CD1c-positive myeloid dendritic cell (primary cell): Measurements from ENCODE around the gene DYNLT4.
"Not testable (repeated sequence)": the region's sequence is repeated elsewhere in the genome, so short reads cannot be mapped to it uniquely, and the experiment has no call there.

Experiments used
- DNase-seq: peaks from one replicate; pipeline ENCODE4 v3.0.0-alpha.2; 2016; ENCODE audit errors: extremely low spot score

The DYNLT4 gene

GRCh38 chr1:44808938-44809917, 2.1 kb upstream of the DYNLT4 start:
- DNase-seq = peak; percentile 93

GRCh38 chr1:44808063-44808937, 1.1 kb upstream of the DYNLT4 start, which contains the start of gene BTBD19:
Gene BTBD19 (plus strand): TSS chr1:44808523. CDS start chr1:44808821, 298 bp downstream.
- DNase-seq = no peak

- peak; percentile 97 for DNase-seq
Measured at GRCh38 chr1:44807364-44808062, 362 bp upstream of the DYNLT4 start.

GRCh38 chr1:44806025-44806703, 987 bp downstream of the DYNLT4 start:
- no peak for DNase-seq

- no peak for DNase-seq
Measured at GRCh38 chr1:44805311-44806024, 1.7 kb downstream of the DYNLT4 start.

DNA sequence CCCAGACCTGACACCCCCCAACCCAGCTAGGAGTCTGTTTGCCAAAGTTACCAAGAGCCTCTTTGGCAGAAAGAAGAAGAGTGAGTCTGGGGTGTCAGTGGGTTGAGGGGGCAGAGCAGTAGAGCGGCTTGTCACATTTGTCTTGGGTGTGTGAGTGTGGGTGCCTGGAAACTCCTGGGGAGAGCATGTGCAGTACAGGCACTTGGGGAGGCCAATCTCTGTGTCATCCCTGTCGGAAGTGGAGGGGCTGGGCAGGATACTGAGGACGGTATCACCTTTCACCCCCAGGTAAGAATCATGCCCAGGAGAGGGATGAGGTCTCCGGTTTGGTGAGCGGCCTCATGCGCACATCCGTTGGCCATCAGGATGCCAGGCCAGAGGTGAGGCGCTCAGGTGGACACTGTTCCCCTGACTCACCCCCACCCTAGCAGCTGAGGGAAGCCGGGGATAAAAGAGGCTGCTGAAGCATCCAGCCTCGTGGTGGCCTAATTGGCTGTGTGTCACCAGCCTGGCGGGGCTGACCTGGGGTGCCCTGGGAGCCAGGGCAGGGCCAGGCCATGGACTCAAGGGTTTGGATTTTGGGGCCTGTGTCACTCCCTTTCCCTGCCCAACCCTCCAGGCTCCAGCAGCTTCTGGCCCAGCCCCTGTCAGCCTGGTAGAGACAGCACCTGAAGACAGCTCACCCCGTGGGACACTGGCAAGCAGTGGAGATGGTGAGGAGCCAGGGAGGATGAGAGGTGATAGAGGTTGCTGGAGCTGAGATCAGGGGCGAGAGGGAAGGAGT, 3.6 kb downstream of the DYNLT4 start:
- DNase-seq = no peak

GRCh38 chr1:44803062-44803311, 4.2 kb downstream of the DYNLT4 start:
- no peak for DNase-seq

DNA sequence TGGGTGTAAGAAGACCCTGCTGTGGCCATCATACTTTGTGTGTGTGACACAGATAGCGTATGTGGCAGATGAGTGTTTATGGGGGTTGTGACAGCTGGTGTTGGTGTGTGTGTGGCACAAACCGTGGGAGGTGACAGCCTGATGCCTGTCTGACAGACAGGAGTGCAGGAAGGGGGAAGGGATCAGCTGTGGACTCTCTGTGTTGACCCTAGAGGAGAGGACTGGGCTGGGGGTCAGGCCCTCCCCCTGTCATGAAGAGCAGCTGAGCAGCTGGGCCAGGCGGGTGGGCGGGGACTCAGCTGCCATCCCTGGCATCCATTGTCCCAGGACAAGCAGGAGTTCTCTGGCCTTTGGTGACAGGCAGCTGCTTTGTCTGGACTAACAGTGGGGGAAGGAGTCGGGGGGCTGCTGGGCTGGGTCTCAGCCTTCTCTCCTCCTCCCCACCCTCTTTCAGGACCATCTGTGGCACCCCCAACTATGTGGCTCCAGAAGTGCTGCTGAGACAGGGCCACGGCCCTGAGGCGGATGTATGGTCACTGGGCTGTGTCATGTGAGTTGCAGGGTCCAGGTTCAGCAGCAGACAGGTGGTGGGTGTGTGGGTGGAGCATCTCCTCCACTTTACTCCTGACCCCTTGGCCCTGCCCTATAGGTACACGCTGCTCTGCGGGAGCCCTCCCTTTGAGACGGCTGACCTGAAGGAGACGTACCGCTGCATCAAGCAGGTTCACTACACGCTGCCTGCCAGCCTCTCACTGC, 4.7 kb downstream of the DYNLT4 start:
- DNase-seq = no peak

- peak; percentile 52 for DNase-seq
Measured at GRCh38 chr1:44801491-44802305, 5.5 kb downstream of the DYNLT4 start.

DNA sequence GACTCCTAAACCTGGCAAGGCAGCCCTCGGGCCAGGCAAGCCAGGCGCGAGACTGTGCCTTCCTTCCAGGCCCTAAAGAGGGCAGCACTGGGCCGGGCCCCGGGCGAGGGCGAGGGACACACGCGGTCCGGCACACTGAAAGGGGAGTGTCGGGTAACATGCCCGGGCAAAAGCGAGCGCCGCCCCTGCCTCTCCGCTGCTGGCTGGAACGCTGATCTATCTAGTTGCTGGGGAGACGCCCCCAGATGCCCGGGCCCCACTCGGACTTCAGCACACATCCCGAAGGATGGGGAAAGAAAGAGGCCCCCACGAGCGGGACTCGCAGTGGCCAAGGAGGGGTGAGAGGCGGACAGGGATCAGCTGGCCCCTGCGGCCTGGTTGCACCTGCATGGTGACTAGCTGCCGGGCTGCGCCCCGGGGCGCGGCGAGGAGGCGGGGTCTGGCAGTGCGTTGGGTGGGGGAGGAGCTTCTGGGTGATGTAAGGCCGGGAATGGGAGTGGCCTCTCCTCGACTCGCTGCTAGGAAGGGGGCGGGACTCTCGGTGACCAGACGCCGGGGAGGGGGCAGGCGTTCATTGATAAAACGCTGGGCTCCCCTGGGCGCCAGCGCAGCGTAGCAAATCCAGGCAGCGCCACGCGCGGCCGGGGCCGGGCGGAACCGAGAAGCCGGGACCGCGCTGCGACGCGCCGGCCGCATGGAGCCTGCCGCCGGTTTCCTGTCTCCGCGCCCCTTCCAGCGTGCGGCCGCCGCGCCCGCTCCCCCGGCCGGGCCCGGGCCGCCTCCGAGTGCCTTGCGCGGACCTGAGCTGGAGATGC, 7.2 kb downstream of the DYNLT4 start, which contains the start of gene PLK3:
Gene PLK3, plus strand, starts transcription at position 608 of the 815 bp plus-strand sequence. Its CDS starts 87 bp downstream, at position 695.
- peak; percentile 98 for DNase-seq

DNA sequence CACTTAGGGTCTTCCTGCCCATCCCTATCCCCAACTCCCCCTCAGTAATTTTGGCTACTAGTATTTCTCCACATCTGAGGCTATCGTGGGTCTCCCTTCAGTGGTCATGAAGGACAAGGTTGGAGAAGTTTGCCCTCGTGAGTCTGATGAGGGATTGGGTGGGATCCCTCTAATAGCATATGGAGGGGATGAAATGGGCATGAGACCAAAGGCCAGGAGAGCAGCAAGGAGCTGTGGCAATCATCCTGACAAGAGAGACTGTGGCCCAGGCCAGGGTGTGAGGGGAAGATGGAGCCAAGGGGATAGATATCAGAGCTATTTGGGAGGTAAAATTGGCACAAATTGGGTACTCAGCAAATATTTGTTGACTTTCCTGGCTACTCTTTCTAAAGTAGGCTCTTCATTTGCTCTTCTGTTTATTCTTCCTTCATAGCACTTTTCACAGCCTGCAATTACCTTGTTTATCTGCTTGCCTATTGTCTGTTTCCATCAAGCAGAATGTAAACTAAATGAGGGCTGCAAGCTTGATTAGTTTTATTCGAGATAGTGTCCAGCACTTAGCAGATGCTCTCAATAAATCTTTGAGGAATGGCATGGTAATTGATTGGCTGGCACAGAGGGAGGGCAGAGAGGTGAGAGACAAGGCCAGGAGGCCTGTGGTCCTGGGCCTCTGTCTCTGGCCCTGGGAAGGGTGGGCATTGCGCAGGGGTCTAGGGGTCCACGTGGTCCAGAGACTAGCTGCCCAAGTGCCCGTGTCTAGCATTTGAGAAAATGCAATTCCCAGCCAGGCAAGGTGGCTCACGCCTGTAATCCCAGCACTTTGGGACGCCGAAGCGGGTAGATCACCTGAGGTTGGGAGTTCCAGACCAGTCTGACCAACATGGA, 8.4 kb downstream of the DYNLT4 start:
- DNase-seq = no peak

- not testable (repeated sequence) for DNase-seq
Measured at GRCh38 chr1:44797886-44798285, 9.3 kb downstream of the DYNLT4 start.

DNA sequence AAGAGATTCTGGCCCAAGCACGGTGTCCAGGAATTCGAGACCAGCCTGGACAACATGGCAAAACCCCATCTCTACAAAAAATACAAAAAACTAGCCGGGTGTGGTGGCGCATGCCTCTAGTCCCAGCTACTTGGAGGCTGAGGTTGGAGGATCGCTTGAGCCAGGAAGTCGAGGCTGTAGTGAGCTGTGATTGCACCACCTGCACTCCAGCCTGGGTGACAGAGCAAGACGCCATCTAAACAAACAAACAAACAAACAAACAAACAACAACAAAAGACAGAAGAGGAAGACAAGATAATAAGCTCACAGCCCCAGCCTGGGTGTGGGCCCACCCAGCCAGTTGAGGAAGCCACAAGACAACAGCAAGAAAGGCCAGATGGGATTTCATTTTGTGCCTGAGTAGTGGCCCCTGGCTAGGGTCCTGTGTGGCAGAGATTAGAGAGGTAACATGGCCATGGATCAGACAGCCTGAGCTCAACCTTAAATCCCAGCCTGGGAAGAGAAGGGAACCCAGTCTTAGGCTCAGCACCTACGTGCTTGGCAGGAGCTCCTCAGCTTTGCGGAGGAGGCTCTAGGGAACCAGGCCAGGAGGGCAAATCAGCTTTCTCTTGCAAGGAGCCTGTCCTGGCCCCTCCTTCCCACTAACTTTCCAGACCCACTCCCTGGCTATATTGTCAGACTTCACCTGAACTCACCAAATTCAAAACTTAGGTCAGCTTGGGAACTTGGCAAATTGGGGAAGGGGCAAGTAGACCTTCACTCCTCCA, 14.2 kb downstream of the DYNLT4 start:
- no peak for DNase-seq

DNA sequence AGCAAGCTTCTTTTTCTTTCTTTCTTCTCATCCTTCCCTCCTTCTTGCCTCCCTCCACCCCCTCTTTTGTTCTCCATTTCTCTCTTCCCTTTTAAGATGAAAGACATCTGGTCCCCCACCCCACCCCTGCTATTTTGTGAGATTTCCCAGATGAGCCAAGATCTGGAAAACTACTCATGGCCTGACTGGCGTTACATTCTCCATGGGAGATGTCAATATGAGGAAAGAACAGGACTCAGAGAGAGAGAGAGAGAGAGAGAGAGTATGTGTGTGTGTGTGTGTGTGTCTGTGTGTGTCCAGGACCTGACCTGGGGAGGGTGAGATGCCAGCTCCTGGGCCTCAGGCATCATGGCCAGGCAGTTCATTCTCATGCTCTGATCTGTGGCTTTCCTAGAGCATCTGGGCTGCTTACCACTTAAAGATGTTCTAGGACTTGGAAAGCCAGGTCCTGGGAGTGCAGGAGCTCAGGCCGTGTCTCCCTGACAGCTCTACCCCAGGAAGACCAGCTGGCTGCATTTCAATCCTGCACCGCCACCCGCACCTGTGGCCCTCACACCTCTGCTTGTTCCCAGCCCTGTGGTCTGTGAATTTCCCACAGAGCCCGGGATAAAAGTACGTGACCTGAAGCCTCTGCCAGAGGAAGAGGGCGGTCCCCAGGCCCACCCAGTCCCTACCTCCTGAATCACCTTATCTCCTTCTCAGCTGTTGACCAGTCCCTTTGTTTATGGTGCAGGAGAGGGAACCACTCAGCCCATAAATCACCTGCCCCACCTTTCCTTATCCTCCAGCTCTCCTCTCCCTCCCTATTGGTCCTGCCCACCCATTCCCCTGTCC, 16.0 kb downstream of the DYNLT4 start:
- DNase-seq = no peak
